GM18858 (cell line): Measurements from ENCODE around the gene ALDH1A2.
"Not testable (repeated sequence)": the region's sequence is repeated elsewhere in the genome, so short reads cannot be mapped to it uniquely, and the experiment has no call there.

Experiments used
- ATAC-seq: cut with Tn5 transposase; IDR thresholded peaks from one replicate; pipeline ENCODE4 v1.9.1; 2021; ENCODE audit not compliant: unreplicated experiment

The ALDH1A2 gene

GRCh38 chr15:58065445-58066041 is at the start of gene ALDH1A2:
ALDH1A2 (minus strand) TSS chr15:58065711; CDS start chr15:58065650, 61 bp downstream.
- ATAC-seq, result no peak

GRCh38 chr15:58114812-58115211 is 49.3 kb upstream of the ALDH1A2 start:
- no peak for ATAC-seq

GRCh38 chr15:58114388-58114787 is 48.9 kb upstream of the ALDH1A2 start:
- no peak for ATAC-seq

GRCh38 chr15:58113358-58113757 is 47.8 kb upstream of the ALDH1A2 start:
- ATAC-seq, result not testable (repeated sequence)

- no peak for ATAC-seq
These were observed 46.2 kb upstream of the ALDH1A2 start for GRCh38 chr15:58111718-58112104.

GRCh38 chr15:58110999-58111717 is 45.6 kb upstream of the ALDH1A2 start:
- ATAC-seq, result no peak

- no peak for ATAC-seq
These were observed 43.9 kb upstream of the ALDH1A2 start for GRCh38 chr15:58109419-58109818.

GRCh38 chr15:58108117-58108516 is 42.6 kb upstream of the ALDH1A2 start:
- ATAC-seq, result no peak

GRCh38 chr15:58103482-58103881 is 38.0 kb upstream of the ALDH1A2 start:
- ATAC-seq, result no peak

GRCh38 chr15:58096529-58097084 is 31.1 kb upstream of the ALDH1A2 start:
- no peak for ATAC-seq

GRCh38 chr15:58095415-58095814 is 29.9 kb upstream of the ALDH1A2 start:
- no peak for ATAC-seq

- no peak for ATAC-seq
These were observed 22.4 kb upstream of the ALDH1A2 start for GRCh38 chr15:58087871-58088270.

- no peak for ATAC-seq
These were observed 21.0 kb upstream of the ALDH1A2 start for GRCh38 chr15:58086491-58086890.

- no peak for ATAC-seq
These were observed 18.0 kb upstream of the ALDH1A2 start for GRCh38 chr15:58083526-58083925.

- no peak for ATAC-seq
These were observed 16.4 kb upstream of the ALDH1A2 start for GRCh38 chr15:58081891-58082290.

GRCh38 chr15:58081456-58081855 is 15.9 kb upstream of the ALDH1A2 start:
- no peak for ATAC-seq

- ATAC-seq, result not testable (repeated sequence)
These were observed 15.4 kb upstream of the ALDH1A2 start for GRCh38 chr15:58080959-58081358.

GRCh38 chr15:58080398-58080797 is 14.9 kb upstream of the ALDH1A2 start:
- ATAC-seq, result no peak

- ATAC-seq, result no peak
These were observed 13.1 kb upstream of the ALDH1A2 start for GRCh38 chr15:58078591-58078990.

- ATAC-seq, result no peak
These were observed 11.9 kb upstream of the ALDH1A2 start for GRCh38 chr15:58077427-58077826.

- no peak for ATAC-seq
These were observed 8.9 kb upstream of the ALDH1A2 start for GRCh38 chr15:58074452-58074851.

- ATAC-seq, result no peak
These were observed 5.4 kb upstream of the ALDH1A2 start for GRCh38 chr15:58070801-58071418.
